ENCODE results near the gene ADAT1.

Gene ADAT1

GRCh38 chr16:75627851-75628250 lies 4.8 kb upstream of the ADAT1 start:
- no peaks in the 10 kb centered on the region for H3K27me3 ChIP-seq (ENCODE audit: insufficient read depth, low read depth, severe bottlenecking)
- DNase-seq: no peak
- H3K27ac ChIP-seq: no peak overlapping the region
- no peak for TF ChIP-seq CTCF (IDR thresholded peaks at IDR 0.05; ENCODE audit: low read depth, low read length)
- no peaks in the 10 kb centered on the region for H3K9me3 ChIP-seq (ENCODE audit: severe bottlenecking)
- H3K4me3 ChIP-seq (ENCODE audit: low read depth, low read length): no peak overlapping the region
- H3K36me3 ChIP-seq: peaks cover 81% of the 10 kb centered on the region

DNA sequence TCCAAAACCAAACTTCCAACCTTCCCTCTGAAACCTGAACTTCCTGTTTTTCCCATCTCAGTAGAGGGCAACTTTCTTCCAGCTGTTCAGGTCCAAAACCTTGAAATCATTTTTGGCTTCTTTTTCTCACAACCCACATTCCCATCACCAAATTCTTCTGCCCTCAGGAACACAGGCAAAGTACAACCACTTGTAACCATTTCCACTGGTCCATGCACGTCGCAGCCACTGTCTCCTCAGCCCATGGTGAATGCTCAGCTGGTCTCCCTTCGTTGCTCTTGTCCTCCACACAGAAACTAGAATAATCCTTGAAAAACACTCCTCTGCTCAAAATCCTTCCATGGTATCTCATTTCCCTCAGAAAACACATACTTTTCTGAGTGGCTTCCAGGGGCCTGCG lies 3.7 kb upstream of the ADAT1 start:
- no peak for DNase-seq
- peaks cover 70% of the 10 kb centered on the region for H3K36me3 ChIP-seq
- no peaks in the 10 kb centered on the region for H3K9me3 ChIP-seq (ENCODE audit: severe bottlenecking)
- H3K27ac ChIP-seq: no peak overlapping the region
- H3K4me3 ChIP-seq (ENCODE audit: low read depth, low read length): no peak overlapping the region
- no peaks in the 10 kb centered on the region for H3K27me3 ChIP-seq (ENCODE audit: insufficient read depth, low read depth, severe bottlenecking)
- no peak for TF ChIP-seq CTCF (IDR thresholded peaks at IDR 0.05; ENCODE audit: low read depth, low read length)

GRCh38 chr16:75624921-75625334 lies 1.8 kb upstream of the ADAT1 start:
- no peak overlapping the region; the same call in 1 of the 2 replicates for H3K27ac ChIP-seq
- H3K36me3 ChIP-seq: peaks cover 56% of the 10 kb centered on the region
- TF ChIP-seq CTCF (IDR thresholded peaks at IDR 0.05; ENCODE audit: low read depth, low read length): no peak
- no peak for DNase-seq
- no peaks in the 10 kb centered on the region for H3K9me3 ChIP-seq (ENCODE audit: severe bottlenecking)
- H3K27me3 ChIP-seq (ENCODE audit: insufficient read depth, low read depth, severe bottlenecking): no peaks in the 10 kb centered on the region
- H3K4me3 ChIP-seq (ENCODE audit: low read depth, low read length): no peak overlapping the region

- H3K27me3 ChIP-seq (ENCODE audit: insufficient read depth, low read depth, severe bottlenecking): no peaks in the 10 kb centered on the region
- no peak overlapping the region for H3K4me3 ChIP-seq (ENCODE audit: low read depth, low read length)
- H3K27ac ChIP-seq: no peak overlapping the region
- no peak for DNase-seq
- H3K9me3 ChIP-seq (ENCODE audit: severe bottlenecking): no peaks in the 10 kb centered on the region
- H3K36me3 ChIP-seq: peaks cover 37% of the 10 kb centered on the region
- peak; percentile 48 for TF ChIP-seq CTCF (IDR thresholded peaks at IDR 0.05; ENCODE audit: low read depth, low read length)
Observed at GRCh38 chr16:75621170-75621477, 2.0 kb downstream of the ADAT1 start.

DNA sequence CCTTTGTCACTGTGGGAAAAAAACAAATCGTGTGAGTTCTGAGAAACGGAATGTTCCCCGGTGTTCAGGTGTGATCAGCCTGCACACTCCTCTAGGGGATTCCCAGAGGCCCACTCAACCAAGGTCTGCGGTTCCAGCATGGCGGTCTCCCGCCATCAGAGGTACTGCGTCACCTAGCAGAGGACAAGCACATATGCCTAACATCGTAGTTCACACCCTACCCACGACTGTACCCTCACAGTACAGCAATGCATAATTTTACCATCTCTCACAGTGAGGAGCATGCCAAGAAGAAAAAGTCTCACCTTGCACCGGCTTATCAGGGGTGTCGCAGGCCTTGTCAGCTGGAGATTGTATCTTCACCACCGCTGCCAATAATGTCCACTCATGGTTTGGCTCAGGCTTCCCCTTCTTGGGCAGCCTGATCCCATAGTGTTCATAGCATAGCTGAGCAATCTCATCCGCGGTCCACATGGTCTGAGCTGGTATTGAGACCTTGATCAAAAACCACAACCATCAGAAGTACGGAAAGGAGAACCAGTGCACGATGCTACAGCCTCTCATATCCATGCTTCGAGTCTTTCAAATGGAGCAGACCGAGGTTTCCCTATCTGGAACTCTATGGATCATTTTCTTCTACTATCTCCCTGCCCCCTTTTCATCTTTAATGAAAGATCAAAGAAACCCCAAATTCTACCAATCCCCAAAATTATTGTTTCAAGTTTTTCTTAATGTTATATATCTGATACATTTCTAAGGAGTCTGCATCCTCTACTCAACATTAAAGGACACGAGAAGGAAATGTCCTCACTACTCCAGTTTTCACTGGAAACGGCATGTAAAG lies 2.5 kb downstream of the ADAT1 start:
- H3K27ac ChIP-seq: no peak overlapping the region
- no peaks in the 10 kb centered on the region for H3K9me3 ChIP-seq (ENCODE audit: severe bottlenecking)
- no peak for TF ChIP-seq CTCF (IDR thresholded peaks at IDR 0.05; ENCODE audit: low read depth, low read length)
- H3K36me3 ChIP-seq: peaks cover 34% of the 10 kb centered on the region
- no peaks in the 10 kb centered on the region for H3K27me3 ChIP-seq (ENCODE audit: insufficient read depth, low read depth, severe bottlenecking)
- H3K4me3 ChIP-seq (ENCODE audit: low read depth, low read length): no peak overlapping the region
- DNase-seq: no peak

- DNase-seq: no peak
- no peaks in the 10 kb centered on the region for H3K27me3 ChIP-seq (ENCODE audit: insufficient read depth, low read depth, severe bottlenecking)
- no peak for TF ChIP-seq CTCF (IDR thresholded peaks at IDR 0.05; ENCODE audit: low read depth, low read length)
- H3K36me3 ChIP-seq: peaks cover 38% of the 10 kb centered on the region
- no peak overlapping the region for H3K4me3 ChIP-seq (ENCODE audit: low read depth, low read length)
- H3K27ac ChIP-seq: no peak overlapping the region
- no peaks in the 10 kb centered on the region for H3K9me3 ChIP-seq (ENCODE audit: severe bottlenecking)
Observed at GRCh38 chr16:75618780-75619179, 4.3 kb downstream of the ADAT1 start.

All from WERI-Rb-1 (cell line).